PC-3 (cell line): ENCODE data around the gene TCEAL3.

Source experiments
- EZH2 ChIP-seq: fragments of 300-600 bp; sonication (generic); IDR thresholded peaks from one replicate; pipeline ENCODE4 v1.6.1; 2017; ENCODE audit warnings: antibody characterized with exemption, mild to moderate bottlenecking, low read length; ENCODE audit not compliant: unreplicated experiment
- TF ChIP-seq, protein P1 (sequence below): fragments of 300-600 bp; sonication (generic); conservative IDR thresholded peaks from 2 replicates; pipeline ENCODE4 v1.5.1; 2017; ENCODE audit warnings: antibody characterized with exemption, low read depth, mild to moderate bottlenecking, low read length

DNA sequence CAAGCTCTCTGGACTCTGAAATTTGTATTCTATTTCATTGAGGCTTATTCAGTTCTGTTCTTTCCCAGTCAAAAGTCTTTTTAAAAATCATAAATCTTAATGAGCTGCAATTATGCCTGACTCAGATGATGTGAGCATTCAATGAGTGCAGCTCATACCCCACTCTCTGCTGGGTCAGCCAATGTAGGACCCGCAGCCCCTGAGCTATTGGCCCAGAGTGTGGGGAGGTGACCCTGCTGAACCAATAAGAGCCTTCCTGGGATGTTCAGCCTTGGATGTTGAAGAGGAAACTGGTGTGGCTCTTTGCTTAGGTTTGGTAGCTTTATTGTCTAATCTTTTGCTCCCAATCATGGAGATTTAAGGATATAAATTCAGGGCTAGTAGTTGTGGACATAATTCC, 34.6 kb upstream of the TCEAL3 start:
- no peak for TF ChIP-seq EZH2
- TF ChIP-seq, protein P1, sequence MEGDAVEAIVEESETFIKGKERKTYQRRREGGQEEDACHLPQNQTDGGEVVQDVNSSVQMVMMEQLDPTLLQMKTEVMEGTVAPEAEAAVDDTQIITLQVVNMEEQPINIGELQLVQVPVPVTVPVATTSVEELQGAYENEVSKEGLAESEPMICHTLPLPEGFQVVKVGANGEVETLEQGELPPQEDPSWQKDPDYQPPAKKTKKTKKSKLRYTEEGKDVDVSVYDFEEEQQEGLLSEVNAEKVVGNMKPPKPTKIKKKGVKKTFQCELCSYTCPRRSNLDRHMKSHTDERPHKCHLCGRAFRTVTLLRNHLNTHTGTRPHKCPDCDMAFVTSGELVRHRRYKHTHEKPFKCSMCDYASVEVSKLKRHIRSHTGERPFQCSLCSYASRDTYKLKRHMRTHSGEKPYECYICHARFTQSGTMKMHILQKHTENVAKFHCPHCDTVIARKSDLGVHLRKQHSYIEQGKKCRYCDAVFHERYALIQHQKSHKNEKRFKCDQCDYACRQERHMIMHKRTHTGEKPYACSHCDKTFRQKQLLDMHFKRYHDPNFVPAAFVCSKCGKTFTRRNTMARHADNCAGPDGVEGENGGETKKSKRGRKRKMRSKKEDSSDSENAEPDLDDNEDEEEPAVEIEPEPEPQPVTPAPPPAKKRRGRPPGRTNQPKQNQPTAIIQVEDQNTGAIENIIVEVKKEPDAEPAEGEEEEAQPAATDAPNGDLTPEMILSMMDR: no peak
